Measurements from ENCODE around the gene ZFHX3.

DNA sequence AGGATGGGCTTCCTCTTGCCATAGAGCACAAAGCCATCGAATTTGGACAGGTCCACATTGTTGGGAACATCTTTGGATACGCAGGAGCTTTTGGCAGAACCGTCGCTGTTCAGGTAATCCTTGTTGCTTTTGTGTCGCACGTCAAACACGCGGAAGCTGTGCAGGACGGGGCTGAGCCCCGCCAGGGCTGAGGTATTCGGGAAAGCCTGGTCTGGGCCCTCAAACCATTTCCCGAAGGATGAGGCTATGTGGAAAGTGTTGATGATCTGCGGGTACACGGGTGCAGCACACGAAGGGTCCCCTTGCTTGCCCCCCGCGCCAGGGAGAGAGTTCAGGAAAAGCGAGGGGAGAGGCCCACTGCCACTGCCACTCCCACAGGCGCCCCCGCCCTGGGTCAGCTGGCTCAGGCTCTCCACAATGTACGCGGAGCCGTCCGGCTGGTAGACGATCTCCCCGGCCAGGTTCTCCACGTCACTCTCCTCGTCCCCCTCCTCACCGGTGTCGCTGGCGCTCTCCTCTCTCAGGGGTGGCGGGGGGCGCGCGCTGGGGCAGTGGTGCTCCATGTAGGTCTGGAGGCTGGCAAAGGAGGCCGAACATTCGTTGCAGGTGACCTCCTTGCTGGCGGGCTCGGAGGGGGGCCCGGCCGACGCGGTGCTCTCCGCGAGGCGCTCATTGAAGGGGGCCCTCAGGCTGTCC, 88.5 kb downstream of the ZFHX3 start:
- TF ChIP-seq, protein P1, sequence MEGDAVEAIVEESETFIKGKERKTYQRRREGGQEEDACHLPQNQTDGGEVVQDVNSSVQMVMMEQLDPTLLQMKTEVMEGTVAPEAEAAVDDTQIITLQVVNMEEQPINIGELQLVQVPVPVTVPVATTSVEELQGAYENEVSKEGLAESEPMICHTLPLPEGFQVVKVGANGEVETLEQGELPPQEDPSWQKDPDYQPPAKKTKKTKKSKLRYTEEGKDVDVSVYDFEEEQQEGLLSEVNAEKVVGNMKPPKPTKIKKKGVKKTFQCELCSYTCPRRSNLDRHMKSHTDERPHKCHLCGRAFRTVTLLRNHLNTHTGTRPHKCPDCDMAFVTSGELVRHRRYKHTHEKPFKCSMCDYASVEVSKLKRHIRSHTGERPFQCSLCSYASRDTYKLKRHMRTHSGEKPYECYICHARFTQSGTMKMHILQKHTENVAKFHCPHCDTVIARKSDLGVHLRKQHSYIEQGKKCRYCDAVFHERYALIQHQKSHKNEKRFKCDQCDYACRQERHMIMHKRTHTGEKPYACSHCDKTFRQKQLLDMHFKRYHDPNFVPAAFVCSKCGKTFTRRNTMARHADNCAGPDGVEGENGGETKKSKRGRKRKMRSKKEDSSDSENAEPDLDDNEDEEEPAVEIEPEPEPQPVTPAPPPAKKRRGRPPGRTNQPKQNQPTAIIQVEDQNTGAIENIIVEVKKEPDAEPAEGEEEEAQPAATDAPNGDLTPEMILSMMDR (IDR thresholded peaks at IDR 0.05) = no peak
- TF ChIP-seq POLR2A (IDR thresholded peaks at IDR 0.05) = no peak

Measured in ovary (tissue), 3 donors.